Measurements from ENCODE around the gene NPFF. TPM values are rescaled to one million over a fixed set of nuclear protein-coding genes. Genes with fewer than 3 reads are reported as not detected.

The NPFF gene
- total RNA-seq, 2 donors from 2014 or later: not detected

GRCh38 chr12:53506450-53506785, 866 bp downstream of the NPFF start:
- Mint-ChIP-seq H3K9me3 (no peaks in the 10 kb centered on the region), H3K4me3 (no peak overlapping the region), H3K4me1 (peaks cover 5% of the 10 kb centered on the region), H3K27me3 (ENCODE audit: insufficient read depth) (no peaks in the 10 kb centered on the region), H3K27ac (no peak overlapping the region), H3K36me3 (ENCODE audit: low read depth) (peaks cover 29% of the 10 kb centered on the region)
- Histone ChIP-seq H3K9me3 (ENCODE audit: control insufficient read depth, low read length) (no peaks in the 10 kb centered on the region), H3K36me3 (ENCODE audit: control insufficient read depth, insufficient read depth, low read length) (peaks cover 45% of the 10 kb centered on the region), H3K4me3 (ENCODE audit: low read length) (no peak overlapping the region), H3K27me3 (ENCODE audit: control insufficient read depth, insufficient read depth, low read length, poor library complexity, severe bottlenecking) (no peaks in the 10 kb centered on the region), H3K27ac (ENCODE audit: low read depth, low read length) (no peak overlapping the region), H3K4me1 (ENCODE audit: control insufficient read depth, insufficient read depth, low read length) (peaks cover 7% of the 10 kb centered on the region), H3K9ac (ENCODE audit: extremely low read depth, low read length, poor library complexity, severe bottlenecking) (no peak overlapping the region)
- 66 to 84% methylated on average over 2 of the region's 2 CpGs for WGBS, 2 experiments (ENCODE audit: insufficient coverage in 1 of 2, insufficient read length in 1 of 2)
- TF ChIP-seq CTCF (conservative IDR thresholded peaks at IDR 0.05): no peak
- no peak for DNase-seq

DNA sequence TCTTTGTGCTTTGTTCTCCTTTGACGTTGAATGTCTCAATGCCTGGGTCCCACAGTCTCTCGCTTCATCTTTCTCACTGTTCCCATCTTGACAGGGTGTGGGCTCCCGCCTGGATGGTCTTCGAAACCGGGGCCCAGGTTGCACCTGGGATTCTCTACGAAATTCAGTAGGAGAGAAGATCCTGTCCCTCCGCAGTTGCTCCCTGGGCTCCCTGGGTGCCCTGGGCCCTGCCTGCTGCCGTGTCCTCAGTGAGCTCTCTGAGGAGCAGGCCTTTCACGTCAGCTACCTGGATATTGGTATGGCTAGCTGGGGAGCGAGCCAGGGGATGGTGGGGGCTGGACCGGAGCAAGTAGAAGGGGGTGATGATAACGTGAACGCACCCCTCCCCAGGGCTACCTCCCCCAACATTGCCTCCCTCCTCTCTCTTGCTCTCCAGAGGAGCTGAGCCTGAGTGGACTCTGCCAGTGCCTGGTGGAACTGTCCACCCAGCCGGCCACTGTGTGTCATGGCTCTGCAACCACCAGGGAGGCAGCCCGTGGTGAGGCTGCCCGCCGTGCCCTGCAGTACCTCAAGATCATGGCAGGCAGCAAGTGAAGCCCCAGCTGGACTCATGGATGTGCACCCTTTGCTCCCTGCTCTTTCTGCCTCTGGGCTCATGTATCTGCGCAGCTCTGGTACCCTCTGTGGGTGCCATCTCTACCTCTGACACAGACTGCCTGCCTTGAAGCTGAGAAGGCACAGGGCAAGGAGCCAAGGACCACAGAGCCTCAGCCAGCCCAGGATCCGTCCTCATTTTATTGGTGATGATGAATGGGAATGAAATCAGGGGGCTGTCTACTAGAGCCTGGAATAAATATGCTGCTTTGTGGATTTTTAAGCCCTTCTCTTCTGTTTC, 1.5 kb downstream of the NPFF start:
- Mint-ChIP-seq H3K27ac (no peak overlapping the region), H3K36me3 (ENCODE audit: low read depth) (peaks cover 29% of the 10 kb centered on the region), H3K9me3 (no peaks in the 10 kb centered on the region), H3K27me3 (ENCODE audit: insufficient read depth) (no peaks in the 10 kb centered on the region), H3K4me1 (peaks cover 5% of the 10 kb centered on the region), H3K4me3 (no peak overlapping the region)
- Histone ChIP-seq H3K36me3 (ENCODE audit: control insufficient read depth, insufficient read depth, low read length) (peaks cover 43% of the 10 kb centered on the region), H3K4me1 (ENCODE audit: control insufficient read depth, insufficient read depth, low read length) (peaks cover 7% of the 10 kb centered on the region), H3K27me3 (ENCODE audit: control insufficient read depth, insufficient read depth, low read length, poor library complexity, severe bottlenecking) (no peaks in the 10 kb centered on the region), H3K9ac (ENCODE audit: extremely low read depth, low read length, poor library complexity, severe bottlenecking) (no peak overlapping the region), H3K27ac (ENCODE audit: low read depth, low read length) (no peak overlapping the region), H3K9me3 (ENCODE audit: control insufficient read depth, low read length) (no peaks in the 10 kb centered on the region), H3K4me3 (ENCODE audit: low read length) (no peak overlapping the region)
- 90 to 92% methylated on average over 6 to 19 of the region's 19 CpGs for WGBS, 2 experiments (ENCODE audit: insufficient coverage in 1 of 2, insufficient read length in 1 of 2)
- TF ChIP-seq CTCF (conservative IDR thresholded peaks at IDR 0.05): no peak
- no peak for DNase-seq

GRCh38 chr12:53505086-53505485, 2.2 kb downstream of the NPFF start:
- TF ChIP-seq CTCF (conservative IDR thresholded peaks at IDR 0.05): no peak
- H3K27ac Mint-ChIP-seq: no peak overlapping the region
- H3K4me3 ChIP-seq (ENCODE audit: low read length): no peak overlapping the region
- peaks cover 7% of the 10 kb centered on the region for H3K4me1 ChIP-seq (ENCODE audit: control insufficient read depth, insufficient read depth, low read length)
- no peak overlapping the region for H3K4me3 Mint-ChIP-seq
- H3K9ac ChIP-seq (ENCODE audit: extremely low read depth, low read length, poor library complexity, severe bottlenecking): no peak overlapping the region
- H3K4me1 Mint-ChIP-seq: peaks cover 9% of the 10 kb centered on the region
- no peaks in the 10 kb centered on the region for H3K27me3 ChIP-seq (ENCODE audit: control insufficient read depth, insufficient read depth, low read length, poor library complexity, severe bottlenecking)
- H3K27me3 Mint-ChIP-seq (ENCODE audit: insufficient read depth): no peaks in the 10 kb centered on the region
- 94 to 96% methylated on average over 8 to 10 of the region's 10 CpGs for WGBS, 2 experiments (ENCODE audit: insufficient coverage in 1 of 2, insufficient read length in 1 of 2)
- no peaks in the 10 kb centered on the region for H3K9me3 Mint-ChIP-seq
- H3K9me3 ChIP-seq (ENCODE audit: control insufficient read depth, low read length): no peaks in the 10 kb centered on the region
- DNase-seq: no peak
- H3K36me3 ChIP-seq (ENCODE audit: control insufficient read depth, insufficient read depth, low read length): peaks cover 36% of the 10 kb centered on the region
- no peak overlapping the region for H3K27ac ChIP-seq (ENCODE audit: low read depth, low read length)
- H3K36me3 Mint-ChIP-seq (ENCODE audit: low read depth): peaks cover 29% of the 10 kb centered on the region

Measured in endodermal cell (in vitro differentiated cells).